K562 (cell line): ENCODE measurements around the gene RDH11.

Experiments
- CTCF ChIP-seq, 3 experiments: IDR thresholded peaks in 2 of 3; conservative IDR thresholded peaks in 1 of 3; 2 replicates each; pipeline ENCODE4 v1.5.1; 2011 to 2012; ENCODE audit warnings: low read length in 3 of 3, mild to moderate bottlenecking in 3 of 3, control low read depth in 2 of 3, improper control_type of control experiment in 1 of 3, inconsistent platforms in 1 of 3, low read depth in 1 of 3, mixed read lengths in 1 of 3, moderate library complexity in 1 of 3; ENCODE audit not compliant: insufficient read depth in 2 of 3
- EP300 ChIP-seq: IDR thresholded peaks from 2 replicates; pipeline ENCODE4 v1.6.1; 2012; ENCODE audit warnings: low read length, improper control_type of control experiment
- FOXA1 ChIP-seq: fragments of 450-650 bp; IDR thresholded peaks from 2 replicates; pipeline ENCODE4 v1.6.1; 2016; ENCODE audit warnings: mild to moderate bottlenecking, borderline replicate concordance
- JUNB ChIP-seq: fragments of 450-650 bp; formaldehyde crosslinking; conservative IDR thresholded peaks from 2 replicates; pipeline ENCODE4 v1.4.0; 2020; ENCODE audit warnings: mild to moderate bottlenecking
- MLLT1 ChIP-seq, 2 experiments: fragments of 450-650 bp; IDR thresholded peaks; 2 replicates each; pipeline ENCODE4 v1.6.1; 2016
- NFYB ChIP-seq: IDR thresholded peaks from 2 replicates; pipeline ENCODE4 v1.6.1; 2011; ENCODE audit warnings: mild to moderate bottlenecking, moderate library complexity; ENCODE audit not compliant: insufficient read length; ENCODE audit errors: extremely low read depth
- NRF1 ChIP-seq, 2 experiments: fragments of 450-650 bp; IDR thresholded peaks in 1 of 2; conservative IDR thresholded peaks in 1 of 2; 2 replicates each; pipeline ENCODE4 v1.6.1; 2014; ENCODE audit warnings: mild to moderate bottlenecking in 2 of 2
- SETDB1 ChIP-seq: IDR thresholded peaks from one replicate; pipeline ENCODE4 v1.6.1; 2012; ENCODE audit warnings: low read length, control low read depth, inconsistent platforms
- SIRT6 ChIP-seq: IDR thresholded peaks from one replicate; pipeline ENCODE4 v1.6.1; 2012; ENCODE audit warnings: low read depth, mild to moderate bottlenecking, control low read depth, inconsistent platforms, low read length, moderate library complexity
- USF2 ChIP-seq: sonication (generic); formaldehyde crosslinking; IDR thresholded peaks from 2 replicates; pipeline ENCODE4 v1.5.0; 2020; ENCODE audit warnings: missing genetic modification reagents
- ZNF212 ChIP-seq: fragments of 450-650 bp; formaldehyde crosslinking; IDR thresholded peaks from 2 replicates; pipeline ENCODE4 v1.4.0; 2020; ENCODE audit warnings: mild to moderate bottlenecking
- ZNF217 ChIP-seq: sonication (generic); formaldehyde crosslinking; IDR thresholded peaks from 2 replicates; pipeline ENCODE4 v1.8.0; 2022; ENCODE audit warnings: mild to moderate bottlenecking, missing genetic modification reagents

DNA sequence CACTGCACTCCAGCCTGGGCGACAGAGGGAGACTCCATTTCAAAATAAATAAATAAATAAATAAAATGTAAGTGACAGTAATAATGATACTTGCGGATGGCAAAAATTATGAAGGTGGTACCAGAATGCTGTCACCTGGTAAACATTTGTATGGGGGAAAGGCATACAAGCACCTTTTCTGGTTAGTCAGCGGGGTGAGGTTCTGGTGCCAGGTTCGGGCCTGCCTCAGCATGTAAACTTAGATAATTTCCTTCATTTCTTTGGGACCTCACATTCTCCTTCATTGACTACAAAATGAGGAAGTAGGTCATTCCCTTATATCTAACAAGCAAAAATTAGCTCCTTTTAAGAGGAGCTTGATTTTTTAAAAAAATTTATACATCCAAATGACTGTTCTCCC, 31.9 kb downstream of the RDH11 start:
- TF ChIP-seq SIRT6 (no peak), ZNF217 (CRISPR knock-in tag) (no peak), JUNB (no peak), NFYB (no peak), SETDB1 (no peak), ZNF212 (CRISPR knock-in tag) (no peak), FOXA1 (no peak), EP300 (no peak), CTCF (IDR thresholded peaks at IDR 0.05 in 2 of 3, conservative IDR thresholded peaks at IDR 0.05 in 1 of 3; ENCODE audit: insufficient read depth in 2 of 3, low read depth in 1 of 3, low read length in 3 of 3) (no peak), MLLT1 (IDR thresholded peaks at IDR 0.05) (no peak), NRF1 (conservative IDR thresholded peaks at IDR 0.05 in 1 of 2, IDR thresholded peaks at IDR 0.05 in 1 of 2) (no peak), USF2 (CRISPR knock-in tag) (no peak)
